HepG2 (cell line): ENCODE results near the gene RUVBL1. TPM values are rescaled to one million over a fixed set of nuclear protein-coding genes. Genes with fewer than 3 reads are reported as not detected.

ENCODE experiments used
- DMTF1 ChIP-seq: sonication (generic); formaldehyde crosslinking; IDR thresholded peaks from 2 replicates; pipeline ENCODE4 v1.4.0; 2020; ENCODE audit warnings: mild to moderate bottlenecking, missing genetic modification reagents
- EEA1 ChIP-seq: sonication (generic); formaldehyde crosslinking; IDR thresholded peaks from 2 replicates; pipeline ENCODE4 v1.5.1; 2020; ENCODE audit warnings: mild to moderate bottlenecking, missing genetic modification reagents, borderline replicate concordance
- EED ChIP-seq: sonication (generic); formaldehyde crosslinking; IDR thresholded peaks from 2 replicates; pipeline ENCODE4 v1.5.0; 2020; ENCODE audit warnings: mild to moderate bottlenecking, missing genetic modification reagents
- HMGA1 ChIP-seq: sonication (generic); formaldehyde crosslinking; conservative IDR thresholded peaks from 2 replicates; pipeline ENCODE4 v1.4.0; 2020; ENCODE audit warnings: missing genetic modification reagents
- KDM5B ChIP-seq: sonication (generic); formaldehyde crosslinking; IDR thresholded peaks from 2 replicates; pipeline ENCODE4 v1.4.0; 2020; ENCODE audit warnings: missing genetic modification reagents, mild to moderate bottlenecking, borderline replicate concordance
- MEF2D ChIP-seq: sonication (generic); formaldehyde crosslinking; IDR thresholded peaks from 2 replicates; pipeline ENCODE4 v1.5.1; 2020; ENCODE audit warnings: mild to moderate bottlenecking, missing genetic modification reagents
- SMAD3 ChIP-seq: sonication (generic); formaldehyde crosslinking; IDR thresholded peaks from 2 replicates; pipeline ENCODE4 v1.4.0; 2020; ENCODE audit warnings: missing genetic modification reagents
- SPEN ChIP-seq: sonication (generic); formaldehyde crosslinking; IDR thresholded peaks from 2 replicates; pipeline ENCODE4 v1.5.1; 2020; ENCODE audit warnings: low read depth, mild to moderate bottlenecking, missing genetic modification reagents
- TEAD2 ChIP-seq: sonication (generic); formaldehyde crosslinking; IDR thresholded peaks from 2 replicates; pipeline ENCODE4 v1.9.0; 2021; ENCODE audit warnings: missing genetic modification reagents
- ZBTB7A ChIP-seq: sonication (generic); formaldehyde crosslinking; IDR thresholded peaks from 2 replicates; pipeline ENCODE4 v1.8.0; 2022; ENCODE audit warnings: mild to moderate bottlenecking, missing genetic modification reagents
- ZFP82 ChIP-seq: sonication (generic); formaldehyde crosslinking; IDR thresholded peaks from 2 replicates; pipeline ENCODE4 v1.5.1; 2020; ENCODE audit warnings: mild to moderate bottlenecking, missing genetic modification reagents, borderline replicate concordance
- ZMAT3 ChIP-seq: sonication (generic); formaldehyde crosslinking; conservative IDR thresholded peaks from 2 replicates; pipeline ENCODE4 v1.7.0; 2021; ENCODE audit warnings: missing genetic modification reagents
- ZMYM4 ChIP-seq: sonication (generic); formaldehyde crosslinking; IDR thresholded peaks from 2 replicates; pipeline ENCODE4 v1.8.1; 2023; ENCODE audit warnings: mild to moderate bottlenecking, missing genetic modification reagents
- ZNF143 ChIP-seq: sonication (generic); formaldehyde crosslinking; IDR thresholded peaks from 2 replicates; pipeline ENCODE4 v1.4.0; 2020; ENCODE audit warnings: missing genetic modification reagents
- polyA plus RNA-seq, 8 experiments: library from polyadenylated mRNA; depleted of rRNA in 3 of 8; stranded (reverse) in 7 of 8; unstranded in 1 of 8; fragments of >200 nt; fragmentation: Illumina TruSeq in 4 of 8; extraction: Trizol in 4 of 8; gene quantifications; 2 replicates each; pipeline versions ENCODE4 v1.2.1 to v1.2.3, GENCODE V29; 2011 to 2016; ENCODE audit warnings: low read depth in 4 of 8, missing spikeins in 1 of 8, mixed read lengths in 1 of 8; ENCODE audit not compliant: insufficient read depth in 1 of 8
- total RNA-seq, 5 experiments: library from RNA; depleted of rRNA; stranded (reverse); fragments of >200 nt; fragmentation: Illumina TruSeq; extraction: Trizol; gene quantifications; 2 replicates each; pipeline ENCODE4 v1.2.3, GENCODE V29; 2016; ENCODE audit warnings: low read depth in 1 of 5
- TF ChIP-seq, protein P1 (sequence below): sonication (generic); formaldehyde crosslinking; IDR thresholded peaks from 2 replicates; pipeline ENCODE4 v1.4.0; 2020; ENCODE audit warnings: mild to moderate bottlenecking, missing genetic modification reagents
- TF ChIP-seq, protein P2 (sequence below): sonication (generic); IDR thresholded peaks from 2 replicates; pipeline ENCODE4 v1.6.1; 2016; ENCODE audit warnings: low read depth, borderline replicate concordance
- TF ChIP-seq, protein P3 (sequence below): IDR thresholded peaks from 2 replicates; pipeline ENCODE4 v1.6.1; 2016; ENCODE audit warnings: low read depth, control low read depth

RUVBL1 gene
- total and polyA plus RNA-seq, 2 of the 13 experiments (the other 11 are each of a cell fraction or from before 2014, with no cell fraction given), result 32.7 to 86.3 TPM

GRCh38 chr3:128051837-128052594 is 71.6 kb downstream of the RUVBL1 start, which contains the start of gene SEC61A1 (continued):
- TF ChIP-seq, protein P1, sequence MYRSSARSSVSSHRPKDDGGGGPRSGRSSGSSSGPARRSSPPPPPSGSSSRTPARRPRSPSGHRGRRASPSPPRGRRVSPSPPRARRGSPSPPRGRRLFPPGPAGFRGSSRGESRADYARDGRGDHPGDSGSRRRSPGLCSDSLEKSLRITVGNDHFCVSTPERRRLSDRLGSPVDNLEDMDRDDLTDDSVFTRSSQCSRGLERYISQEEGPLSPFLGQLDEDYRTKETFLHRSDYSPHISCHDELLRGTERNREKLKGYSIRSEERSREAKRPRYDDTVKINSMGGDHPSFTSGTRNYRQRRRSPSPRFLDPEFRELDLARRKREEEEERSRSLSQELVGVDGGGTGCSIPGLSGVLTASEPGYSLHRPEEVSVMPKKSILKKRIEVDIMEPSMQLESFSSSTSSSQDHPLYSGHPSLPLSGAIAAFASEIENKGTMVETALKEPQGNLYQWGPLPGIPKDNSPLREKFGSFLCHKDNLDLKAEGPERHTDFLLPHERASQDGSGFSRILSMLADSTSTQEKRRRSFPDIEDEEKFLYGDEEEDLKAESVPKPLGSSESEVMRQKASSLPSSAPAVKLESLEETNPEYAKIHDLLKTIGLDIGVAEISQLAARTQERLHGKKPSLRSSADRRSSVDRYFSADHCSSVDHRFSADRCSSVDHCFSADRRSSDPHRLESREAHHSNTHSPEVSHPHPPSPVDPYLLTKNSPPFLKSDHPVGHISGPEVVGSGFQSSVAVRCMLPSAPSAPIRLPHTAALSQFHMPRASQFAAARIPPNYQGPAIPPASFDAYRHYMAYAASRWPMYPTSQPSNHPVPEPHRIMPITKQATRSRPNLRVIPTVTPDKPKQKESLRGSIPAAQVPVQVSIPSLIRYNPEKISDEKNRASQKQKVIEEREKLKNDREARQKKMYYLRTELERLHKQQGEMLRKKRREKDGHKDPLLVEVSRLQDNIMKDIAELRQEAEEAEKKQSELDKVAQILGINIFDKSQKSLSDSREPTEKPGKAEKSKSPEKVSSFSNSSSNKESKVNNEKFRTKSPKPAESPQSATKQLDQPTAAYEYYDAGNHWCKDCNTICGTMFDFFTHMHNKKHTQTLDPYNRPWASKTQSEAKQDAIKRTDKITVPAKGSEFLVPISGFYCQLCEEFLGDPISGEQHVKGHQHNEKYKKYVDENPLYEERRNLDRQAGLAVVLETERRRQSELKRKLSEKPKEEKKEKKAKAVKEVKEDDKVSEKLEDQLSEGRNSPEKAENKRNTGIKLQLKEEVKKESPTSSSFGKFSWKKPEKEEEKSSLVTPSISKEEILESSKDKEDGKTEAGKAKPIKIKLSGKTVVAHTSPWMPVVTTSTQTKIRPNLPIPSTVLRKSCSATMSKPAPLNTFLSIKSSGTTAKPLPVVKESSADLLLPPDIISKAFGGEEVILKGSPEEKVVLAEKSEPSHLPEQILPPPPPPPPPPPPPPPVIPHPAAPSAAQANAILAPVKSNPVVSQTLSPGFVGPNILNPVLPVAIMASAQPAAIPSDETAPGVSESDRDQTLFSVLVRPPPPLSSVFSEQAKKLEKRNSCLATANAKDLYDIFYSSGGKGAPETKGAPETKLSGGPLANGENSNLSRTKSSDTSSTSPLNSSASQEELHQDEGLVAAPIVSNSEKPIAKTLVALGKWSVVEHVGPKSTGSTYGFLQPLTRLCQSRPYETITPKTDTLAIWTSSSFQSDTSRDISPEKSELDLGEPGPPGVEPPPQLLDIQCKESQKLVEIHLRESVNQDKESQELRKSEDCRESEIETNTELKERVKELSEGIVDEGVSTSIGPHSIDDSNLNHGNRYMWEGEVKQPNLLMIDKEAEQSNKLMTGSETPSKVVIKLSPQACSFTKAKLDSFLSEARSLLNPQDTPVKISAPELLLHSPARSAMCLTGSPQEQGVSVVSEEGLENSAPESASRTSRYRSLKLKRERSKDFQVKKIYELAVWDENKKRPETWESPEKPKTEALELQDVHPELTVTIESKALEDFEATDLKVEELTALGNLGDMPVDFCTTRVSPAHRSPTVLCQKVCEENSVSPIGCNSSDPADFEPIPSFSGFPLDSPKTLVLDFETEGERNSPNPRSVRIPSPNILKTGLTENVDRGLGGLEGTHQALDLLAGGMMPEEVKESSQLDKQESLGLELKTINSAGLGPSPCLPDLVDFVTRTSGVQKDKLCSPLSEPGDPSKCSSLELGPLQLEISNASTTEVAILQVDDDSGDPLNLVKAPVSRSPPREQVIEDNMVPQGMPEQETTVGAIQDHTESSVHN (CRISPR knock-in tag), result no peak
- TF ChIP-seq ZMAT3 (CRISPR knock-in tag) (no peak), SMAD3 (CRISPR knock-in tag) (peak; percentile 53; the same call in 1 of the 2 replicates), TEAD2 (CRISPR knock-in tag) (no peak), EEA1 (CRISPR knock-in tag) (peak; percentile 52), HMGA1 (no peak), SPEN (CRISPR knock-in tag) (peak; percentile 86), ZFP82 (CRISPR knock-in tag) (peak; percentile 99), ZBTB7A (CRISPR knock-in tag) (0 out of 2 replicates have a peak, but pooled peaks have one; percentile 23), ZNF143 (CRISPR knock-in tag) (peak; percentile 93), DMTF1 (CRISPR knock-in tag) (no peak), KDM5B (CRISPR knock-in tag) (peak; percentile 93), ZMYM4 (CRISPR knock-in tag) (peak; percentile 84; the same call in 1 of the 2 replicates), EED (peak; percentile 75), MEF2D (CRISPR knock-in tag) (peak; percentile 73; the same call in 1 of the 2 replicates)
- TF ChIP-seq, protein P2, sequence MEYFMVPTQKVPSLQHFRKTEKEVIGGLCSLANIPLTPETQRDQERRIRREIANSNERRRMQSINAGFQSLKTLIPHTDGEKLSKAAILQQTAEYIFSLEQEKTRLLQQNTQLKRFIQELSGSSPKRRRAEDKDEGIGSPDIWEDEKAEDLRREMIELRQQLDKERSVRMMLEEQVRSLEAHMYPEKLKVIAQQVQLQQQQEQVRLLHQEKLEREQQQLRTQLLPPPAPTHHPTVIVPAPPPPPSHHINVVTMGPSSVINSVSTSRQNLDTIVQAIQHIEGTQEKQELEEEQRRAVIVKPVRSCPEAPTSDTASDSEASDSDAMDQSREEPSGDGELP, result no peak
- TF ChIP-seq, protein P3, sequence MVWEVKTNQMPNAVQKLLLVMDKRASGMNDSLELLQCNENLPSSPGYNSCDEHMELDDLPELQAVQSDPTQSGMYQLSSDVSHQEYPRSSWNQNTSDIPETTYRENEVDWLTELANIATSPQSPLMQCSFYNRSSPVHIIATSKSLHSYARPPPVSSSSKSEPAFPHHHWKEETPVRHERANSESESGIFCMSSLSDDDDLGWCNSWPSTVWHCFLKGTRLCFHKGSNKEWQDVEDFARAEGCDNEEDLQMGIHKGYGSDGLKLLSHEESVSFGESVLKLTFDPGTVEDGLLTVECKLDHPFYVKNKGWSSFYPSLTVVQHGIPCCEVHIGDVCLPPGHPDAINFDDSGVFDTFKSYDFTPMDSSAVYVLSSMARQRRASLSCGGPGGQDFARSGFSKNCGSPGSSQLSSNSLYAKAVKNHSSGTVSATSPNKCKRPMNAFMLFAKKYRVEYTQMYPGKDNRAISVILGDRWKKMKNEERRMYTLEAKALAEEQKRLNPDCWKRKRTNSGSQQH, result peak; percentile 75; the same call in 1 of the 2 replicates
